AG09309 (cell line): Measurements from ENCODE around the gene SBK2.
A peak's percentile ranks its signal among the peaks of the same experiment; 100 is the strongest.

Experiments used
- DNase-seq: peaks from one replicate; pipeline ENCODE4 v3.0.0-alpha.2; 2010; ENCODE audit warnings: low read depth
- H3K4me3 ChIP-seq: 2 replicates; pipeline ENCODE4 v1.5.1; 2011; ENCODE audit warnings: mild to moderate bottlenecking, low read depth, low read length, moderate library complexity; ENCODE audit not compliant: control insufficient read depth
- CTCF ChIP-seq: IDR thresholded peaks from 2 replicates; pipeline ENCODE4 v1.5.1; 2011; ENCODE audit warnings: mild to moderate bottlenecking, low read depth, low read length, inconsistent platforms; ENCODE audit not compliant: insufficient read depth, control insufficient read depth; ENCODE audit errors: missing control alignments

SBK2 gene

GRCh38 chr19:55490478-55491432 is 46.2 kb downstream of the SBK2 start:
- no peak for DNase-seq
- no peak for TF ChIP-seq CTCF
- H3K4me3 ChIP-seq = no peak overlapping the region

- H3K4me3 ChIP-seq = peak overlapping the region; percentile 9
- no peak for TF ChIP-seq CTCF
Measured at GRCh38 chr19:55489711-55490477, 47.0 kb downstream of the SBK2 start.

GRCh38 chr19:55488986-55489710 is 47.8 kb downstream of the SBK2 start:
- H3K4me3 ChIP-seq = peak overlapping the region; percentile 48
- no peak for DNase-seq
- no peak for TF ChIP-seq CTCF

More at GRCh38 chr19:55489711-55490477, 47.0 kb downstream of the SBK2 start:
- no peak for DNase-seq

GRCh38 chr19:55487924-55488687 is 48.8 kb downstream of the SBK2 start, which contains the start of gene SSC5D:
TSS of gene SSC5D (plus strand) at chr19:55488436. CDS start at chr19:55488590, 154 bp downstream.
- TF ChIP-seq CTCF = no peak
- H3K4me3 ChIP-seq = peak within 1 kb of the TSS; percentile 48

GRCh38 chr19:55486971-55487923 is 49.7 kb downstream of the SBK2 start:
- TF ChIP-seq CTCF = no peak
- peak overlapping the region; percentile 21 for H3K4me3 ChIP-seq
- DNase-seq = peak; percentile 93

More at GRCh38 chr19:55487924-55488687, 48.8 kb downstream of the SBK2 start, which contains the start of gene SSC5D:
- DNase-seq = no peak
